ENCODE data around the gene SPIN3. TPM values are rescaled to one million over a fixed set of nuclear protein-coding genes. Genes with fewer than 3 reads are reported as not detected.
"Not testable (repeated sequence)": the region's sequence is repeated elsewhere in the genome, so short reads cannot be mapped to it uniquely, and the experiment has no call there.

SPIN3 gene
- total RNA-seq, 1 donor from 2014 or later: 7.9 TPM

DNA sequence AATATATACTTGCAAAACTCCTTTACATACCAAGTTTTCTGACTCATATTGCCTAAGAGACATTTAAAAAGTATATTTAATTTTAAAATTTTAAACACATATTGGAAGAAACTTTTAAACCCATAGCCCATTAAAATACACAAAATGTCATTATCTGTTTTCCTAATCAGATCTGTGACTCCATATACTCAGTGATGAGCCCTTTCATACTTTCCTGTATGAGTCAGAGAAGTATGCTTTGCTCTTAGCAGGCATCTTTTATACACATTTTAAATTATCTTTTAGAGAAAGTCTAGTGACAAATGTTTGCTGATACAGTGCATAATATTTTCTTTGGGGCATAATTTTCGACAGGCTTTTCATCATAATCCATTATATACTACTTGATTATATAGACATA is 26.4 kb downstream of the SPIN3 start:
- no peak overlapping the region for H3K27ac Mint-ChIP-seq (ENCODE audit: unreplicated experiment)
- TF ChIP-seq, protein P1, sequence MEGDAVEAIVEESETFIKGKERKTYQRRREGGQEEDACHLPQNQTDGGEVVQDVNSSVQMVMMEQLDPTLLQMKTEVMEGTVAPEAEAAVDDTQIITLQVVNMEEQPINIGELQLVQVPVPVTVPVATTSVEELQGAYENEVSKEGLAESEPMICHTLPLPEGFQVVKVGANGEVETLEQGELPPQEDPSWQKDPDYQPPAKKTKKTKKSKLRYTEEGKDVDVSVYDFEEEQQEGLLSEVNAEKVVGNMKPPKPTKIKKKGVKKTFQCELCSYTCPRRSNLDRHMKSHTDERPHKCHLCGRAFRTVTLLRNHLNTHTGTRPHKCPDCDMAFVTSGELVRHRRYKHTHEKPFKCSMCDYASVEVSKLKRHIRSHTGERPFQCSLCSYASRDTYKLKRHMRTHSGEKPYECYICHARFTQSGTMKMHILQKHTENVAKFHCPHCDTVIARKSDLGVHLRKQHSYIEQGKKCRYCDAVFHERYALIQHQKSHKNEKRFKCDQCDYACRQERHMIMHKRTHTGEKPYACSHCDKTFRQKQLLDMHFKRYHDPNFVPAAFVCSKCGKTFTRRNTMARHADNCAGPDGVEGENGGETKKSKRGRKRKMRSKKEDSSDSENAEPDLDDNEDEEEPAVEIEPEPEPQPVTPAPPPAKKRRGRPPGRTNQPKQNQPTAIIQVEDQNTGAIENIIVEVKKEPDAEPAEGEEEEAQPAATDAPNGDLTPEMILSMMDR (IDR thresholded peaks at IDR 0.05; ENCODE audit: unreplicated experiment): no peak
- no peak for DNase-seq (ENCODE audit: low spot score)
- H3K36me3 Mint-ChIP-seq (ENCODE audit: low read depth, unreplicated experiment): no peaks in the 10 kb centered on the region
- no peaks in the 10 kb centered on the region for H3K9me3 Mint-ChIP-seq (ENCODE audit: unreplicated experiment)
- H3K4me1 Mint-ChIP-seq (ENCODE audit: unreplicated experiment): no peaks in the 10 kb centered on the region
- H3K27me3 Mint-ChIP-seq (ENCODE audit: unreplicated experiment): no peaks in the 10 kb centered on the region
- no peak overlapping the region for H3K4me3 Mint-ChIP-seq (ENCODE audit: unreplicated experiment)

DNA sequence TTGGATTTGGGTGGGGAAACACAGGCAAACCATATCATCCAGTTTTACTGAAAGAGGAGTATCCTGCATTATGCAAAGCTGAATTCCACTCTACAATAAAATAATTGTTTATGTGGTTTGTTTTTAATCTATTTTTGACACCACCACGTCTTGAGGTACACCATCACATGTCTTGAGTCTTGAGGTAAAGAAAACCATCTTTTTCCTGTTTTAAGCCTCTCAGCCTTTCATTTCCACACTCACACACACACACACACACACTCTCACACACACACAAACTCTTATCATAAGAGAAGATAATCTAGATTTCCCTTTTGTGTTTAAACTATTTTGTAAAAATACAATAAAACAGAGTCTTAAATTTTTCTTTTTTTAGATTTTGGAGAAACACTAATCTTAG is 32.0 kb downstream of the SPIN3 start:
- Mint-ChIP-seq H3K27ac (ENCODE audit: unreplicated experiment) (no peak overlapping the region), H3K9me3 (ENCODE audit: unreplicated experiment) (no peaks in the 10 kb centered on the region), H3K4me3 (ENCODE audit: unreplicated experiment) (no peak overlapping the region), H3K36me3 (ENCODE audit: low read depth, unreplicated experiment) (peaks cover 3% of the 10 kb centered on the region), H3K27me3 (ENCODE audit: unreplicated experiment) (no peaks in the 10 kb centered on the region), H3K4me1 (ENCODE audit: unreplicated experiment) (no peaks in the 10 kb centered on the region)
- DNase-seq (ENCODE audit: low spot score): no peak
- TF ChIP-seq, protein P1 (IDR thresholded peaks at IDR 0.05; ENCODE audit: unreplicated experiment): no peak

DNA sequence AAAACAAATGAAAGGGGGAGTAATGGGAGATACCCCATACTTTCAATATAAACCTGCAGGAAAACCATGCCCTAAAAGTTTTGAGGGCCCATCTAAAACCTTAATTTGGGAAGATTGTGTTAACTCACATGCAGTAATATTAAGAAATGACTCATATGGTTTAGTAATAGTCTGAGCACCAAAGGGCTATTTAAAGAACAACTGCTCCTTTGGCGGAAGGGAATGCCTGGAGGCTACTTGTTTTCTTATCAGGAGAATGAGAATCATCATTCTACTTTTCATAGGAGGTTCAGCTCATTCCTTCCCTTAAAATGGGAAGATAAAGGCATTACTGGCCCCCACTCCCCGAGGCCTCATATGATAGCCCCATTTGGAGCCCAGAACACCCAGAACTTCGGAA is 47.6 kb downstream of the SPIN3 start:
- Mint-ChIP-seq H3K9me3 (ENCODE audit: unreplicated experiment) (peaks cover 5% of the 10 kb centered on the region), H3K4me1 (ENCODE audit: unreplicated experiment) (no peaks in the 10 kb centered on the region), H3K4me3 (ENCODE audit: unreplicated experiment) (no peak overlapping the region), H3K27me3 (ENCODE audit: unreplicated experiment) (no peaks in the 10 kb centered on the region), H3K27ac (ENCODE audit: unreplicated experiment) (no peak overlapping the region), H3K36me3 (ENCODE audit: low read depth, unreplicated experiment) (peaks cover 4% of the 10 kb centered on the region)
- TF ChIP-seq, protein P1 (IDR thresholded peaks at IDR 0.05; ENCODE audit: unreplicated experiment): no peak
- no peak for DNase-seq (ENCODE audit: low spot score)

DNA sequence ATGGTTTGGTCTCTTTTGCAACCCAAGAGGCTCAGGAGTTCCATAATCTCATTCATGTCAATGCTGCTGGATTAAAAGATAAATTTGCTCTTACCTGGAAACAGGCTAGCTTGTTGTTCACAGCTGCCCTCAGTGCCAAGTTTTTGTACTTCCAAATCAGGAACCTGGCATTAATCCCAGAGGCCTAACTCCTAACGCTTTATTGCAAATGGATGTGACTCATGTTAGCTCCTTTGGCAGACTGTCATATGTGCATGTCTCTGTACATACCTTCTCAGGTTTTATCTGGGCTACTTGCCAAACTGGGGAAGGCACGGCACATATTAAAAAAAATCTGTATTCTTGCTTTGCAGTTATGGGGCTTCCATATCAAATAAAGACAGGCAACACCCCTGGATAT is 49.1 kb downstream of the SPIN3 start:
- H3K27me3 Mint-ChIP-seq (ENCODE audit: unreplicated experiment); H3K4me1 Mint-ChIP-seq (ENCODE audit: unreplicated experiment); DNase-seq (ENCODE audit: low spot score); H3K9me3 Mint-ChIP-seq (ENCODE audit: unreplicated experiment); H3K36me3 Mint-ChIP-seq (ENCODE audit: low read depth, unreplicated experiment); H3K4me3 Mint-ChIP-seq (ENCODE audit: unreplicated experiment); H3K27ac Mint-ChIP-seq (ENCODE audit: unreplicated experiment): not testable (repeated sequence)

DNA sequence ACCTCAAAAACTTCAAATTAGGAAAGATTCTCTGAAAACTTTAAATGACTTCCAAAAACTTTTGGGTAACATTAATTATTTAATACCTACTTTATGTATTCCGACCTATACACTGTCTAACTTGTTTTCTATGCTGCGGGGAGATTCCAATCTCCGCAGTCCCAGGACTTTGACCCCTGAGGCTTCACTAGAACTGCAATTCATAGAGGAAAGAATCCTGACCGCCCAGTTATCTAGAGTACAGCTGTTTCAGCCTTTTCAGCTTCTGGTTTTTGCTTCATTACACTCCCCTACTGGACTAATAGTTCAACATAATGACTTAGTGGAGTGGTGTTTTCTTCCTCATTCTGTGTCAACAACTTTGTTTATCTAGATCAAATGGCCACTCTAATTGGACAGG is 50.1 kb downstream of the SPIN3 start:
- H3K27me3 Mint-ChIP-seq (ENCODE audit: unreplicated experiment); H3K9me3 Mint-ChIP-seq (ENCODE audit: unreplicated experiment); DNase-seq (ENCODE audit: low spot score); H3K4me1 Mint-ChIP-seq (ENCODE audit: unreplicated experiment); H3K4me3 Mint-ChIP-seq (ENCODE audit: unreplicated experiment); H3K36me3 Mint-ChIP-seq (ENCODE audit: low read depth, unreplicated experiment); H3K27ac Mint-ChIP-seq (ENCODE audit: unreplicated experiment): not testable (repeated sequence)

DNA sequence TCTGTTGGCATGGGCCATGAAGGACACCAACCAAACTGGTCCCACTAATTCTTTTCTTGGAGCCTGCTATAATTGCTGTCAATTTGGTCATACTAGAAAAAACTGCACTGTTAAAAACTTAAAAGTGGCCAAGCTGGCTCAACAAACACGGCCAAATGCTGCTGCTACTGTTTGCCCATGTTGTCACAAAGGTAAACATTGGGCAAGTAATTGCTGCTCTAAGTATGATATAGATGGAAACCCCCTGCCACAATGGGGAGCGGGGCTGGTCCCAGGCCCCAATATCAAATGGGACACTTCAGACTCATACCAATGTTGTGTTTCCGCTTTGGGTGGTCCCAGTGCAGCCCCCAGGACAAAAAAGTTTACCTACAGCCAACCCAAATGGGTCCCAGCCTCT is 52.1 kb downstream of the SPIN3 start:
- TF ChIP-seq, protein P1 (IDR thresholded peaks at IDR 0.05; ENCODE audit: unreplicated experiment): no peak
- Mint-ChIP-seq H3K27ac (ENCODE audit: unreplicated experiment) (no peak overlapping the region), H3K4me1 (ENCODE audit: unreplicated experiment) (no peaks in the 10 kb centered on the region), H3K9me3 (ENCODE audit: unreplicated experiment) (peaks cover 5% of the 10 kb centered on the region), H3K4me3 (ENCODE audit: unreplicated experiment) (no peak overlapping the region), H3K27me3 (ENCODE audit: unreplicated experiment) (no peaks in the 10 kb centered on the region), H3K36me3 (ENCODE audit: low read depth, unreplicated experiment) (no peaks in the 10 kb centered on the region)
- DNase-seq (ENCODE audit: low spot score): no peak

Other genes starting within 250 kb of the SPIN3 start
- 16.5 TPM for gene SPIN2B, start 126.0 kb upstream of the SPIN3 start, total RNA-seq (ENCODE audit: unreplicated experiment)
- 1.6 TPM for gene SPIN2A, start 141.9 kb upstream of the SPIN3 start, total RNA-seq (ENCODE audit: unreplicated experiment)